HepG2 (cell line): ENCODE measurements around the gene KLHL35. TPM values are rescaled to one million over a fixed set of nuclear protein-coding genes. Genes with fewer than 3 reads are reported as not detected.

Experiments used
- ATAC-seq: fragments of 200-7000 bp; cut with Tn5 transposase; 3 replicates; pipeline ENCODE4 v1.9.1; 2020; ENCODE audit warnings: mild to moderate bottlenecking, moderate library complexity
- BruUV-seq: library from RNA; stranded (reverse); fragments of 400-500 nt; replicated peaks from 2 replicates; lab custom pipeline; 2021; lab: Mats Ljungman, UMichigan
- CTCF ChIA-PET: fragments of 300-600 bp; formaldehyde crosslinking; extraction: SDS; loops from one replicate; lab custom pipeline; 2021; ENCODE audit warnings: low total read pairs, inconsistent platforms, low intra/inter-chr PET ratio; lab: Yijun Ruan, JAX
- POLR2A ChIA-PET: fragments of 350-600 bp; sonication (Branson Sonifier 250); formaldehyde crosslinking; loops from one replicate; lab custom pipeline; 2020; ENCODE audit warnings: antibody characterized with exemption, inconsistent platforms; lab: Yijun Ruan, JAX
- DNase-seq: peaks from one replicate; pipeline ENCODE4 v3.0.0-alpha.2; 2015; ENCODE audit warnings: low spot score
- FAIRE-seq: peaks from 3 replicates; lab custom pipeline; 2011; peaks lifted over from hg19 to GRCh38; lab: Jason Lieb, UNC
- H2AFZ ChIP-seq: one replicate; pipeline ENCODE4 v1.6.1; 2011; ENCODE audit warnings: low read length, inconsistent platforms
- H3K27ac ChIP-seq: fragments of 300-600 bp; 3 replicates; pipeline ENCODE4 v1.8.0; 2011; ENCODE audit warnings: mixed run types, mild to moderate bottlenecking, mixed read lengths, low read length, inconsistent platforms; ENCODE audit not compliant: insufficient read depth; ENCODE audit errors: extremely low read length
- H3K27me3 ChIP-seq, 2 experiments: fragments of 200-600 bp in 1 of 2; 2 replicates in 1 of 2; 3 replicates in 1 of 2; pipeline versions ENCODE4 v1.6.0 to v1.8.0; 2011; ENCODE audit warnings: low read length in 2 of 2, mild to moderate bottlenecking in 2 of 2, moderate library complexity in 2 of 2, inconsistent platforms in 1 of 2; ENCODE audit not compliant: insufficient read depth in 2 of 2, control insufficient read depth in 1 of 2
- H3K36me3 ChIP-seq, 2 experiments: fragments of 200-600 bp in 1 of 2; replicated peaks in 1 of 2; 2 replicates in 1 of 2; 3 replicates in 1 of 2; pipeline versions ENCODE4 v1.5.1 to v1.8.0; 2011; ENCODE audit warnings: low read length in 2 of 2, inconsistent platforms in 1 of 2; ENCODE audit not compliant: insufficient read depth in 2 of 2, control insufficient read depth in 1 of 2
- H3K4me1 ChIP-seq: 2 replicates; pipeline ENCODE4 v1.5.1; 2012; ENCODE audit warnings: low read length, inconsistent platforms; ENCODE audit not compliant: insufficient read depth
- H3K4me2 ChIP-seq: 2 replicates; pipeline ENCODE4 v1.6.0; 2011; ENCODE audit warnings: low read depth, low read length, inconsistent platforms
- H3K4me3 ChIP-seq, 3 experiments: fragments of 200-600 bp in 1 of 3; sonication (generic), shearing (Covaris generic) in 1 of 3; replicated peaks in 1 of 3; 2 replicates each; pipeline ENCODE4 v1.5.1; 2011 to 2016; ENCODE audit warnings: low read length in 3 of 3, inconsistent platforms in 2 of 3, low read depth in 2 of 3, mild to moderate bottlenecking in 2 of 3, control low read depth in 1 of 3, mixed read lengths in 1 of 3; ENCODE audit not compliant: insufficient read depth in 1 of 3
- H3K79me2 ChIP-seq: one replicate; pipeline ENCODE4 v1.6.1; 2011; ENCODE audit warnings: low read length, inconsistent platforms; ENCODE audit not compliant: insufficient read depth
- H3K9ac ChIP-seq: 2 replicates; pipeline ENCODE4 v1.6.0; 2011; ENCODE audit warnings: mild to moderate bottlenecking, low read depth, low read length, inconsistent platforms; ENCODE audit not compliant: insufficient read depth
- H3K9me3 ChIP-seq: 2 replicates; pipeline ENCODE4 v1.5.1; 2012; ENCODE audit warnings: mild to moderate bottlenecking, low read length
- H4K20me1 ChIP-seq: 2 replicates; pipeline ENCODE4 v1.6.0; 2011; ENCODE audit warnings: inconsistent platforms, mild to moderate bottlenecking, low read length, moderate library complexity; ENCODE audit not compliant: insufficient read depth
- CEBPB ChIP-seq: IDR thresholded peaks from 2 replicates; pipeline ENCODE4 v1.6.1; 2011; ENCODE audit warnings: low read depth, low read length, improper control_type of control experiment, borderline replicate concordance
- FOXK1 ChIP-seq: sonication (generic); formaldehyde crosslinking; IDR thresholded peaks from 2 replicates; pipeline ENCODE4 v1.4.0; 2020; ENCODE audit warnings: low read depth, missing genetic modification reagents, borderline replicate concordance
- KLF6 ChIP-seq: IDR thresholded peaks from 2 replicates; pipeline ENCODE4 v1.8.0; 2016; ENCODE audit warnings: missing biosample characterization, missing genetic modification reagents
- MEIS1 ChIP-seq: sonication (generic); formaldehyde crosslinking; IDR thresholded peaks from 2 replicates; pipeline ENCODE4 v1.9.0; 2021; ENCODE audit warnings: mild to moderate bottlenecking, missing genetic modification reagents, moderate library complexity, borderline replicate concordance
- PBX2 ChIP-seq: IDR thresholded peaks from 2 replicates; pipeline ENCODE4 v1.6.1; 2016; ENCODE audit warnings: control low read depth
- SAP130 ChIP-seq: IDR thresholded peaks from 2 replicates; pipeline ENCODE4 v1.6.1; 2016; ENCODE audit warnings: low read depth
- SP5 ChIP-seq: IDR thresholded peaks from 2 replicates; pipeline ENCODE4 v1.6.1; 2016; ENCODE audit warnings: low read depth, borderline replicate concordance
- TEAD3 ChIP-seq: optimal IDR thresholded peaks from 2 replicates; pipeline ENCODE3; 2016; ENCODE audit warnings: borderline replicate concordance
- TSC22D2 ChIP-seq: sonication (generic); formaldehyde crosslinking; IDR thresholded peaks from 2 replicates; pipeline ENCODE4 v1.5.1; 2020; ENCODE audit warnings: missing genetic modification reagents, mild to moderate bottlenecking, borderline replicate concordance
- ZBTB3 ChIP-seq: sonication (generic); formaldehyde crosslinking; IDR thresholded peaks from 2 replicates; pipeline ENCODE4 v1.4.0; 2020; ENCODE audit warnings: low read depth, mild to moderate bottlenecking, moderate library complexity, missing genetic modification reagents, borderline replicate concordance
- ZMYM2 ChIP-seq: sonication (generic); formaldehyde crosslinking; IDR thresholded peaks from 2 replicates; pipeline ENCODE4 v1.8.0; 2022; ENCODE audit warnings: mild to moderate bottlenecking, missing genetic modification reagents
- ZNF3 ChIP-seq: IDR thresholded peaks from 2 replicates; pipeline ENCODE4 v1.7.0; 2017; ENCODE audit warnings: inconsistent platforms
- ZNF639 ChIP-seq: conservative IDR thresholded peaks from 2 replicates; pipeline ENCODE4 v1.6.1; 2018; ENCODE audit warnings: missing genetic modification reagents
- ZNF782 ChIP-seq: sonication (generic); formaldehyde crosslinking; IDR thresholded peaks from 2 replicates; pipeline ENCODE4 v1.4.0; 2020; ENCODE audit warnings: missing genetic modification reagents, mild to moderate bottlenecking, borderline replicate concordance
- ZNF878 ChIP-seq: sonication (generic); formaldehyde crosslinking; IDR thresholded peaks from 2 replicates; pipeline ENCODE4 v1.8.1; 2023; ENCODE audit warnings: mild to moderate bottlenecking, missing genetic modification reagents, moderate library complexity
- WGBS: methylation state at CpG from one replicate; pipeline ENCODE4 v1.1.6; 2017; ENCODE audit warnings: low lambda C conversion rate; 5-methylcytosine and 5-hydroxymethylcytosine counted together
- in situ Hi-C: cut with HindIII; loops from 2 replicates; pipeline ENCODE4 v1.10.0; 2017; ENCODE audit warnings: low pct_unique_long_range_greater_than_20kb; ENCODE audit not compliant: extremely low pct_ligation_motif_present
- intact Hi-C: fragments of 100-400 bp; cut with micrococcal nuclease; formaldehyde crosslinking; loops from one replicate; pipeline ENCODE4 v1.10.0; 2022; ENCODE audit not compliant: unreplicated experiment
- polyA plus RNA-seq, 8 experiments: library from polyadenylated mRNA; depleted of rRNA in 3 of 8; stranded (reverse) in 7 of 8; unstranded in 1 of 8; fragments of >200 nt; fragmentation: Illumina TruSeq in 4 of 8; extraction: Trizol in 4 of 8; gene quantifications; 2 replicates each; pipeline versions ENCODE4 v1.2.1 to v1.2.3, GENCODE V29; 2011 to 2016; ENCODE audit warnings: low read depth in 4 of 8, missing spikeins in 1 of 8, mixed read lengths in 1 of 8; ENCODE audit not compliant: insufficient read depth in 1 of 8
- total RNA-seq, 5 experiments: library from RNA; depleted of rRNA; stranded (reverse); fragments of >200 nt; fragmentation: Illumina TruSeq; extraction: Trizol; gene quantifications; 2 replicates each; pipeline ENCODE4 v1.2.3, GENCODE V29; 2016; ENCODE audit warnings: low read depth in 1 of 5

The KLHL35 gene
- total and polyA plus RNA-seq, 2 of the 13 experiments (the other 11 are each of a cell fraction or from before 2014, with no cell fraction given): not detected

GRCh38 chr11:75389276-75389605 lies 43.8 kb downstream of the KLHL35 start:
- no peak overlapping the region for H3K27ac ChIP-seq
- H3K79me2 ChIP-seq: no peaks in the 10 kb centered on the region
- in situ Hi-C loops (loop anchor here (5.0 kb wide), 1 partner anchor 143 kb away; no protein-coding TSS in a partner anchor), intact Hi-C loops (no loop called here)
- ChIA-PET POLR2A (no interaction called here), CTCF (interaction anchor here (3.4 kb wide), 1 partner anchor 143 kb away, joined by 18 read pairs; no protein-coding TSS in a partner anchor)
- no peak overlapping the region for H3K4me2 ChIP-seq
- 63% methylated on average over 11 of the region's 11 CpGs for WGBS
- no TSS peak for BruUV-seq
- H3K9me3 ChIP-seq: no peaks in the 10 kb centered on the region
- TF ChIP-seq ZBTB3 (CRISPR knock-in tag) (no peak), FOXK1 (no peak), ZMYM2 (CRISPR knock-in tag) (no peak), TEAD3 (CRISPR knock-in tag) (no peak), CEBPB (no peak), ZNF639 (CRISPR knock-in tag) (no peak), TSC22D2 (no peak), ZNF3 (CRISPR knock-in tag) (no peak), ZNF878 (CRISPR knock-in tag) (no peak), ZNF782 (CRISPR knock-in tag) (no peak), SAP130 (CRISPR knock-in tag) (no peak), KLF6 (CRISPR knock-in tag) (no peak), MEIS1 (CRISPR knock-in tag) (no peak), PBX2 (CRISPR knock-in tag) (no peak), SP5 (CRISPR knock-in tag) (no peak)
- ATAC-seq (no peak), FAIRE-seq (no peak), DNase-seq (no peak)
- no peak overlapping the region for H2AFZ ChIP-seq
- no peaks in the 10 kb centered on the region for H3K36me3 ChIP-seq
- H3K9ac ChIP-seq: no peak overlapping the region
- peaks cover 0 to 4% of the 10 kb centered on the region in 2 experiments; a peak in 4 of 5 replicates for H3K27me3 ChIP-seq
- no peak overlapping the region for H3K4me3 ChIP-seq
- no peaks in the 10 kb centered on the region for H4K20me1 ChIP-seq
- H3K4me1 ChIP-seq: peaks cover 38% of the 10 kb centered on the region
